ENCODE measurements around the gene CLDN14.

DNA sequence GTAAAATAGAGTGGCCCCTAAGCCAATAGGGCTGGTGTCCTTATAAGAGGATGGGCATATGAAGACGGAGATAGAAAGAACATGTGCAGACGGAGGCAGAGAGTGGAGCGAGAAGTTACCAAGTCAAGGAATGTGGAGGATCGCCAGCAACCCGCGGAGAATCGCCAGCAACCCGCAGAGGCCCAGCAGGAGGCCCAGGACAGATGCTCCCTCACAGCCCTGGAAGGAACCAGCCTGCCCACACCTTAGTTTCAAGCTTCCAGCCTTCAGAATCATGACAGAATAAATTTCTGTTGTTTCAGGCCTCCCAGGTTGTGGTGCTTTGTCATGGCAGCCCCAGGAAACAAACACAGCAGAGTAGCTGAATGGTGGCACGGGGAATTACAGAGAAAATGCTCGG lies 9.6 kb downstream of the CLDN14 start:
- TF ChIP-seq, protein P1, sequence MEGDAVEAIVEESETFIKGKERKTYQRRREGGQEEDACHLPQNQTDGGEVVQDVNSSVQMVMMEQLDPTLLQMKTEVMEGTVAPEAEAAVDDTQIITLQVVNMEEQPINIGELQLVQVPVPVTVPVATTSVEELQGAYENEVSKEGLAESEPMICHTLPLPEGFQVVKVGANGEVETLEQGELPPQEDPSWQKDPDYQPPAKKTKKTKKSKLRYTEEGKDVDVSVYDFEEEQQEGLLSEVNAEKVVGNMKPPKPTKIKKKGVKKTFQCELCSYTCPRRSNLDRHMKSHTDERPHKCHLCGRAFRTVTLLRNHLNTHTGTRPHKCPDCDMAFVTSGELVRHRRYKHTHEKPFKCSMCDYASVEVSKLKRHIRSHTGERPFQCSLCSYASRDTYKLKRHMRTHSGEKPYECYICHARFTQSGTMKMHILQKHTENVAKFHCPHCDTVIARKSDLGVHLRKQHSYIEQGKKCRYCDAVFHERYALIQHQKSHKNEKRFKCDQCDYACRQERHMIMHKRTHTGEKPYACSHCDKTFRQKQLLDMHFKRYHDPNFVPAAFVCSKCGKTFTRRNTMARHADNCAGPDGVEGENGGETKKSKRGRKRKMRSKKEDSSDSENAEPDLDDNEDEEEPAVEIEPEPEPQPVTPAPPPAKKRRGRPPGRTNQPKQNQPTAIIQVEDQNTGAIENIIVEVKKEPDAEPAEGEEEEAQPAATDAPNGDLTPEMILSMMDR (IDR thresholded peaks at IDR 0.05), result no peak
- TF ChIP-seq TCF7L2 (IDR thresholded peaks at IDR 0.05; ENCODE audit: low read depth, low read length) (no peak), POLR2AphosphoS5 (IDR thresholded peaks at IDR 0.05; ENCODE audit: low read depth, low read length) (no peak), SIN3A (IDR thresholded peaks at IDR 0.05; ENCODE audit: borderline replicate concordance, insufficient read depth, low read depth, low read length) (no peak)
- TF ChIP-seq, protein P2, sequence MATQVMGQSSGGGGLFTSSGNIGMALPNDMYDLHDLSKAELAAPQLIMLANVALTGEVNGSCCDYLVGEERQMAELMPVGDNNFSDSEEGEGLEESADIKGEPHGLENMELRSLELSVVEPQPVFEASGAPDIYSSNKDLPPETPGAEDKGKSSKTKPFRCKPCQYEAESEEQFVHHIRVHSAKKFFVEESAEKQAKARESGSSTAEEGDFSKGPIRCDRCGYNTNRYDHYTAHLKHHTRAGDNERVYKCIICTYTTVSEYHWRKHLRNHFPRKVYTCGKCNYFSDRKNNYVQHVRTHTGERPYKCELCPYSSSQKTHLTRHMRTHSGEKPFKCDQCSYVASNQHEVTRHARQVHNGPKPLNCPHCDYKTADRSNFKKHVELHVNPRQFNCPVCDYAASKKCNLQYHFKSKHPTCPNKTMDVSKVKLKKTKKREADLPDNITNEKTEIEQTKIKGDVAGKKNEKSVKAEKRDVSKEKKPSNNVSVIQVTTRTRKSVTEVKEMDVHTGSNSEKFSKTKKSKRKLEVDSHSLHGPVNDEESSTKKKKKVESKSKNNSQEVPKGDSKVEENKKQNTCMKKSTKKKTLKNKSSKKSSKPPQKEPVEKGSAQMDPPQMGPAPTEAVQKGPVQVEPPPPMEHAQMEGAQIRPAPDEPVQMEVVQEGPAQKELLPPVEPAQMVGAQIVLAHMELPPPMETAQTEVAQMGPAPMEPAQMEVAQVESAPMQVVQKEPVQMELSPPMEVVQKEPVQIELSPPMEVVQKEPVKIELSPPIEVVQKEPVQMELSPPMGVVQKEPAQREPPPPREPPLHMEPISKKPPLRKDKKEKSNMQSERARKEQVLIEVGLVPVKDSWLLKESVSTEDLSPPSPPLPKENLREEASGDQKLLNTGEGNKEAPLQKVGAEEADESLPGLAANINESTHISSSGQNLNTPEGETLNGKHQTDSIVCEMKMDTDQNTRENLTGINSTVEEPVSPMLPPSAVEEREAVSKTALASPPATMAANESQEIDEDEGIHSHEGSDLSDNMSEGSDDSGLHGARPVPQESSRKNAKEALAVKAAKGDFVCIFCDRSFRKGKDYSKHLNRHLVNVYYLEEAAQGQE (IDR thresholded peaks at IDR 0.05; ENCODE audit: insufficient read depth in 1 of 2, low read depth in 2 of 2, low read length in 1 of 2), result no peak
